SU-DHL-6 (cell line): ENCODE results near the gene CXXC5.
A peak's percentile ranks its signal among the peaks of the same experiment; 100 is the strongest.
"Not testable (repeated sequence)": the region's sequence is repeated elsewhere in the genome, so short reads cannot be mapped to it uniquely, and the experiment has no call there.

ENCODE experiments used
- H2AFZ ChIP-seq: fragments of 200-600 bp; sonication (generic); 2 replicates; pipeline ENCODE4 v1.6.1; 2014; ENCODE audit warnings: low read depth, mild to moderate bottlenecking, moderate library complexity, mixed read lengths, antibody characterized with exemption, low read length; ENCODE audit not compliant: severe bottlenecking
- H3F3A ChIP-seq: fragments of 200-600 bp; shearing (Covaris generic); 2 replicates; pipeline ENCODE4 v1.6.0; 2016; ENCODE audit warnings: antibody characterized with exemption, mild to moderate bottlenecking; ENCODE audit not compliant: insufficient read depth
- H3K27ac ChIP-seq: fragments of 200-600 bp; sonication (generic); 2 replicates; pipeline ENCODE4 v1.5.1; 2016; ENCODE audit warnings: low read depth, mild to moderate bottlenecking, low read length, moderate library complexity, mixed read lengths
- H3K27me3 ChIP-seq: fragments of 200-600 bp; sonication (generic), shearing (Covaris generic); 2 replicates; pipeline ENCODE4 v1.6.0; 2014; ENCODE audit warnings: mild to moderate bottlenecking, low read length
- H3K36me3 ChIP-seq: fragments of 200-600 bp; sonication (generic); 2 replicates; pipeline ENCODE4 v1.6.1; 2014; ENCODE audit warnings: mild to moderate bottlenecking, low read length, mixed read lengths
- H3K4me2 ChIP-seq: fragments of 300-600, 200-600 bp; shearing (Covaris generic), sonication (generic); 2 replicates; pipeline ENCODE4 v1.6.0; 2014; ENCODE audit warnings: low read length, low read depth, mild to moderate bottlenecking; ENCODE audit not compliant: poor library complexity, severe bottlenecking
- H3K4me3 ChIP-seq: fragments of 200-600 bp; sonication (generic); 2 replicates; pipeline ENCODE4 v1.5.1; 2014; ENCODE audit warnings: antibody characterized with exemption, low read length, mild to moderate bottlenecking, mixed read lengths; ENCODE audit not compliant: insufficient read depth, poor library complexity, severe bottlenecking
- H3K79me2 ChIP-seq: fragments of 200-600 bp; sonication (generic); 2 replicates; pipeline ENCODE4 v1.6.1; 2014; ENCODE audit warnings: mild to moderate bottlenecking, low read length, moderate library complexity; ENCODE audit not compliant: insufficient read depth
- H3K9ac ChIP-seq: fragments of 200-600 bp; sonication (generic); 2 replicates; pipeline ENCODE4 v1.7.0; 2014; ENCODE audit warnings: mild to moderate bottlenecking, low read length
- H3K9me2 ChIP-seq: fragments of 200-600 bp; sonication (generic); replicated peaks from 2 replicates; pipeline ENCODE4 v1.6.1; 2014; ENCODE audit warnings: low read length; ENCODE audit not compliant: insufficient read depth
- H3K9me3 ChIP-seq: fragments of 200-600 bp; sonication (generic); 2 replicates; pipeline ENCODE4 v1.6.1; 2014; ENCODE audit warnings: low read length, mixed read lengths; ENCODE audit not compliant: insufficient read depth
- H4K20me1 ChIP-seq: fragments of 200-600 bp; sonication (generic); 2 replicates; pipeline ENCODE4 v1.6.1; 2014; ENCODE audit warnings: low read depth, mild to moderate bottlenecking, antibody characterized with exemption, low read length, moderate library complexity, mixed read lengths
- CTCF ChIP-seq: fragments of 200-600 bp; sonication (generic); IDR thresholded peaks from one replicate; pipeline ENCODE4 v1.5.1; 2017; ENCODE audit warnings: antibody characterized with exemption, mild to moderate bottlenecking, low read length, moderate library complexity; ENCODE audit not compliant: insufficient read depth, poor library complexity, severe bottlenecking
- EZH2phosphoT487 ChIP-seq: fragments of 200-600 bp; sonication (generic), shearing (Covaris generic); conservative IDR thresholded peaks from 2 replicates; pipeline ENCODE4 v1.6.1; 2018; ENCODE audit warnings: mild to moderate bottlenecking, antibody characterized with exemption, low read length, moderate library complexity, mixed read lengths

Gene CXXC5

GRCh38 chr5:139605887-139606286, 42.3 kb upstream of the CXXC5 start:
- H2AFZ ChIP-seq: no peak overlapping the region
- H3F3A ChIP-seq: peaks cover 11% of the 10 kb centered on the region; the same call in 1 of the 2 replicates
- TF ChIP-seq CTCF (no peak), EZH2phosphoT487 (no peak)
- H3K9me2 ChIP-seq: no peaks in the 10 kb centered on the region
- no peak overlapping the region for H3K4me3 ChIP-seq
- peaks cover 12% of the 10 kb centered on the region for H3K36me3 ChIP-seq
- no peaks in the 10 kb centered on the region for H3K9me3 ChIP-seq
- H3K79me2 ChIP-seq: peaks cover 61% of the 10 kb centered on the region
- no peak overlapping the region for H3K9ac ChIP-seq
- peak overlapping the region; percentile 44; the same call in 1 of the 2 replicates for H3K27ac ChIP-seq
- no peak overlapping the region for H3K4me2 ChIP-seq
- no peaks in the 10 kb centered on the region for H3K27me3 ChIP-seq
- H4K20me1 ChIP-seq: no peaks in the 10 kb centered on the region

- Histone ChIP-seq H3K36me3 (peaks cover 21% of the 10 kb centered on the region; the same call in 1 of the 2 replicates), H4K20me1 (no peaks in the 10 kb centered on the region), H3K27ac (no peak overlapping the region), H3K9me2 (no peaks in the 10 kb centered on the region), H3K4me3 (no peak overlapping the region), H3F3A (peaks cover 15% of the 10 kb centered on the region; the same call in 1 of the 2 replicates), H3K9ac (no peak overlapping the region), H2AFZ (no peak overlapping the region), H3K4me2 (no peak overlapping the region), H3K27me3 (no peaks in the 10 kb centered on the region), H3K79me2 (peaks cover 50% of the 10 kb centered on the region), H3K9me3 (no peaks in the 10 kb centered on the region)
- TF ChIP-seq EZH2phosphoT487: no peak
- TF ChIP-seq CTCF: no peak
Observed at GRCh38 chr5:139611703-139612584, 36.2 kb upstream of the CXXC5 start.

- Histone ChIP-seq H3K9me2 (no peaks in the 10 kb centered on the region), H3K9ac (no peak overlapping the region), H4K20me1 (no peaks in the 10 kb centered on the region), H3K4me2 (no peak overlapping the region), H3K79me2 (no peaks in the 10 kb centered on the region), H3K27ac (no peak overlapping the region), H3K4me3 (no peak overlapping the region), H3K36me3 (peaks cover 32% of the 10 kb centered on the region; the same call in 1 of the 2 replicates), H3K27me3 (no peaks in the 10 kb centered on the region), H2AFZ (no peak overlapping the region), H3F3A (no peaks in the 10 kb centered on the region; the same call in 1 of the 2 replicates), H3K9me3 (no peaks in the 10 kb centered on the region)
- no peak for TF ChIP-seq CTCF
- TF ChIP-seq EZH2phosphoT487: no peak
Observed at GRCh38 chr5:139619861-139620260, 28.3 kb upstream of the CXXC5 start.

GRCh38 chr5:139625398-139625797, 22.8 kb upstream of the CXXC5 start:
- not testable (repeated sequence) for H3F3A ChIP-seq, H3K9me3 ChIP-seq, H3K9ac ChIP-seq, H2AFZ ChIP-seq, H3K4me2 ChIP-seq, H3K4me3 ChIP-seq, H4K20me1 ChIP-seq, H3K79me2 ChIP-seq, H3K27ac ChIP-seq, H3K27me3 ChIP-seq, H3K9me2 ChIP-seq
- peaks cover 24% of the 10 kb centered on the region; the same call in 1 of the 2 replicates for H3K36me3 ChIP-seq
